ENCODE measurements around the gene FBXW5. TPM values are rescaled to one million over a fixed set of nuclear protein-coding genes. Genes with fewer than 3 reads are reported as not detected.

The FBXW5 gene
- total and polyA plus RNA-seq, 9 of the 15 experiments (the other 6 are each of a cell fraction or from before 2014, with no cell fraction given) = 0.21 to 128 (median 37.0) TPM

DNA sequence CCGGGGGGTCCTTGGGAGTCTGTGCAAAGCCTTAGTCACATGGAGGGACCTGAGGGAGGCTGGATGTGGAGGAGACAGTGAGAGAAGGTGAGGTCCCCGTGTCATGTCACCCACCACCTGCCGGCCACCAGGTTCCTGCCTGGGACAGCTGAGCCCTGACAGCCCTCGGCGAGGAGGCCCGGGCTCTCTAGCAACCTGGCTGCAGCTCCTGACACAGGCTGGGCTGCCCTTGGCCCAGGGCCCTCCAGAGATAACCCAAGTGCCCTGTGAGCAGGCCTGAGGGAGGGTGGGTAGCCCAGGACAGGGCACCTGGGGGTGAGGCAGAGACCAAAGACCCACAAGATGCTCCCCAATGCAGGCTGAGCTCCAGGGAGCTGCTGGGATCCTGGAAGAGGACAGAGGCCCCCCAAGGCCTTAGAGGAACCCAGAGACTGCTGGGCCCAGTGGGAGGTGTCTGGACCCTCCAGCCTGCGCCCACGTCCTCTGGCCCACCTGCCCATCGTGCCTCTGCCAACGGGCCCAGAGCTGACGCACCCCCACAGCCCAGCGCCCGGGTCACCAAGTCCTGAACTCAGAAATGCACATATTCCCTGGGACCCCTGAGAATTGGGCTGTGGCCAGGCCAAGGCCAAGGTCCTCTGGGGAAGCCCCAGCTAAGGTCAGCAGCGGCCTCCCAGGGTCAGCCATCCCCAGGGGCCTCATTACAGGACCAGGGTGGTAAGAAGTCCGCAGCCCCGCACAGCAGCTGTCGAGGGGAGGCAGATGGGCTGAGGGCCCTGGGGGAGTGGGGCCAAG lies 24.0 kb upstream of the FBXW5 start:
- Histone ChIP-seq H3K4me1 (replicated peaks in 1 of 2; ENCODE audit: control insufficient read depth in 2 of 2, insufficient read depth in 2 of 2, low read length in 2 of 2) (peaks cover 20 to 76% of the 10 kb centered on the region in 2 experiments; a peak in 4 of 5 replicates), H3K4me3 (no peak overlapping the region), H3K9me3 (replicated peaks; ENCODE audit: control insufficient read depth, insufficient read depth, low read depth, low read length) (no peaks in the 10 kb centered on the region), H3K36me3 (ENCODE audit: control insufficient read depth, insufficient read depth, low read length) (no peaks in the 10 kb centered on the region), H3K9ac (ENCODE audit: insufficient read depth in 1 of 2, low read depth in 2 of 2, low read length in 2 of 2) (peak overlapping the region in 1 of 2 experiments; percentile 58; a peak in 2 of 4 replicates), H3K9me1 (ENCODE audit: control insufficient read depth, insufficient read depth, low read length) (no peaks in the 10 kb centered on the region), H2AFZ (ENCODE audit: low read depth, low read length) (no peak overlapping the region), H4K20me1 (replicated peaks; ENCODE audit: control insufficient read depth, insufficient read depth, low read length) (no peaks in the 10 kb centered on the region), H3K27ac (ENCODE audit: extremely low read depth, low read depth, low read length) (no peak overlapping the region), H3K79me2 (ENCODE audit: control insufficient read depth, insufficient read depth, low read length) (no peaks in the 10 kb centered on the region), H3K27me3 (ENCODE audit: control insufficient read depth in 2 of 2, insufficient read depth in 2 of 2, low read length in 2 of 2) (no peaks in the 10 kb centered on the region), H3K4me2 (ENCODE audit: insufficient read depth, low read length) (no peak overlapping the region)
- FAIRE-seq = no peak
- no TSS peak for BruUV-seq (replicated peaks)
- in situ Hi-C loops (cut with MboI) = no loop called here
- CTCF ChIA-PET (ENCODE audit: low intra/inter-chr PET ratio) = no interaction called here
- intact Hi-C loops (cut with micrococcal nuclease) = no loop called here
- no peak for DNase-seq (ENCODE audit: extremely low read depth in 1 of 4, low spot score in 3 of 4)
- TF ChIP-seq PML (IDR thresholded peaks at IDR 0.05; ENCODE audit: low read length) = no peak
- TF ChIP-seq MTA2 (IDR thresholded peaks at IDR 0.05; ENCODE audit: low read depth) = no peak
- TF ChIP-seq PTTG1 (tag; IDR thresholded peaks at IDR 0.05; ENCODE audit: low read depth) = no peak
- no peak for TF ChIP-seq MED1 (CRISPR knock-in tag; IDR thresholded peaks at IDR 0.05; ENCODE audit: borderline replicate concordance)
- TF ChIP-seq ZBTB8A (IDR thresholded peaks at IDR 0.05; ENCODE audit: partially characterized antibody) = no peak
- TF ChIP-seq ELF2 (CRISPR knock-in tag; IDR thresholded peaks at IDR 0.05) = no peak
- no peak for TF ChIP-seq YY1 (IDR thresholded peaks at IDR 0.05; ENCODE audit: borderline replicate concordance in 1 of 3, control insufficient read depth in 1 of 3, extremely low read depth in 1 of 3, insufficient read depth in 3 of 3, insufficient read length in 1 of 3, insufficient replicate concordance in 2 of 3, low read depth in 1 of 3, low read length in 2 of 3)
- no peak for TF ChIP-seq PCBP2 (IDR thresholded peaks at IDR 0.05; ENCODE audit: low read depth, low read length, poor library complexity, severe bottlenecking)
- TF ChIP-seq PRMT5 (CRISPR knock-in tag; IDR thresholded peaks at IDR 0.05) = no peak
- TF ChIP-seq KAT7 (CRISPR knock-in tag; IDR thresholded peaks at IDR 0.05; ENCODE audit: borderline replicate concordance) = no peak
- TF ChIP-seq FOSL1 (tag; conservative IDR thresholded peaks at IDR 0.05) = no peak
- 62% methylated on average over 6 of the region's 17 CpGs for WGBS (ENCODE audit: insufficient coverage, low coverage, missing lambda C conversion rate)
- POLR2A ChIA-PET = interaction anchor here (0.7 kb wide), 1 partner anchor 29 kb away, joined by 3 read pairs; no protein-coding TSS in a partner anchor
- ATAC-seq = no peak

Measured in K562 (cell line).